Body of pancreas (tissue), 4 donors: ENCODE data around the gene KRTAP10-5.

Experiments used
- CTCF ChIP-seq, 7 experiments: fragments of 450-650 bp in 4 of 7; fragments of 200-600 bp in 3 of 7; sonication (generic) in 3 of 7; IDR thresholded peaks; one replicate each; pipeline ENCODE4 v1.5.1; 2016 to 2019; ENCODE audit warnings: antibody characterized with exemption in 7 of 7
- POLR2A ChIP-seq, 3 donors: fragments of 450-650 bp; IDR thresholded peaks; one replicate each; pipeline ENCODE4 v1.6.1; 2016; ENCODE audit warnings: antibody characterized with exemption in 3 of 3, mild to moderate bottlenecking in 2 of 3

GRCh38 chr21:44585892-44586291 is 5.5 kb upstream of the KRTAP10-5 start:
- TF ChIP-seq CTCF (IDR thresholded peaks at IDR 0.05) (no peak), POLR2A (IDR thresholded peaks at IDR 0.05) (no peak)
